GM21515 (cell line): ENCODE results near the gene CADPS.

ENCODE experiments used
- ATAC-seq: cut with Tn5 transposase; IDR thresholded peaks from one replicate; pipeline ENCODE4 v1.9.1; 2021; ENCODE audit not compliant: unreplicated experiment

CADPS gene

DNA sequence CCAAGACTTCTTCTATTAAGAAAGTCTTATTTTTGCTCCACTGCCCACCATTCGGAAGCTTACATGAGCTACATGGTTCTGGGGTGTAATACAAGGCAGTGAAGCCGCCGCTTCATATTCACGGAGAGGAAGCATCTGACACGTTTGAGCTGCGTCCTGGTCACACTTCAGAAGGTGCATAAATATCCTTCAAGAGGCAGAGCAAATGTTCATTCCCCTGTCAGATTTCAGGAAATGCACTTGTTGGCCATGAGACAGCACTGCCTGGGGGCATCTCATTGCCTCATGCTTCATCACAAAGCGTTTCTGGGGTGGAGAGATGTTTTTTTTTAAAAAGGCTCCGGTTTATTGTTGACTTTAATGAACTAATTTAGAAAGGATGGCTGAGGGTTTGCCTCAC, 119.9 kb downstream of the CADPS start:
- no peak for ATAC-seq

- no peak for ATAC-seq
These were observed 125.6 kb downstream of the CADPS start for GRCh38 chr3:62749657-62750056.

- ATAC-seq, result no peak
These were observed 126.1 kb downstream of the CADPS start for GRCh38 chr3:62749130-62749529.

- no peak for ATAC-seq
These were observed 137.8 kb downstream of the CADPS start for GRCh38 chr3:62737449-62737848.

DNA sequence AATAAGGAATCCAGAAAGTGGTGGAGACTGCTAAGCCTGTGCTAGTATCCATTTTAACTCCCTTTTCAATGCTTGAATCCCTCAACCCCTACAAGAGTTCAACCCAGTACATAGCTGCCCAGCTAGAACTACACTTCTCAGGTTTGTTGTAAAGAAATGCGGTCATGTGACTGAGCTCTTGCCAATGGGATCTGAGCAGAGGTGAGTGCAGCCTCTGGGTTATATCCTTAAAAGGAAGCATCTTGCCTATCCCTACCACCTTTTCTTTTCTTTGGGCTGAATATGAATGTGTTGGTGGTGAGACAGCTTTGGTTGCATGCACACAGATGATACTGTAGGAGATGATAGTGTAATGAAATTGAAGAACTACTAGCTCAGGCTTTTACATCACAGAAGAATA, 139.7 kb downstream of the CADPS start:
- ATAC-seq, result no peak

GRCh38 chr3:62732183-62732904, 142.9 kb downstream of the CADPS start:
- ATAC-seq, result no peak

GRCh38 chr3:62727981-62728380, 147.2 kb downstream of the CADPS start:
- no peak for ATAC-seq

DNA sequence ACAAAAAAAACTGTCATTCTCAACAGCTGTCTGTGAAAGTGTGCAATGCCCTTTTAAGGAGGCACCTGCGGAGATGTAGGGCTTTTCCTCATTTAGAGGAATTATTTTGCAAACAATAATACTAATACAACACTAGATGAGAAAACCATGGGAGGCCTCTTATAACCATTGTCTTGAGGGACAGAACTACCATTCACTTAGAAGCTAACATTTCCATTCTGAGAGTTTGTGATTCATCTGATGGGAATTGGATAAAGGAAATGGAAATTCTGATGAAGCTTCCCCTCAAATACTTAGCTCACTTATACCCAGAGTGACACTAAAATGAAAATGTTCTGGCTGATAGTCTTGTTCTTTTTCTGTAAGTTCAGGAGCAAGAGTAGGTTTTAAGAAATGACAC, 147.7 kb downstream of the CADPS start:
- ATAC-seq, result no peak

DNA sequence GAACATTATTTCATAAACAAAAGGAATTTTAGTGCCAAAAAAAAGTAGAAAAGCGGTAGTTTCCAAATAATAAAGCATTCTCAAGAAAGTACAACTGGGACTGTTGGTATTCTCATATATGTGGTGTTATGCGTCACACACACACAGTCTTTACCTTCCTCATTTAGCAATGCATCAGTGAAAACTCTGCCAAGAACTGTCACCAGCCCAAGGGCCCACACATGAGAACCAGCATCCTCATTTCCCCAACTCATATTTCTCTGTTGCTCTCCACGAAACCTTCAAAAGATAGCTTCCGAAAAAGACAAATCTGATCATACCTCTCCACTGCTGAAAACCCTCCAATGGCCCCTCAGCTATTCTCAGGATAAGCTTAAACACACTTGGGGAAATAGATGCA, 150.7 kb downstream of the CADPS start:
- ATAC-seq, result no peak

- ATAC-seq, result peak; percentile 34
These were observed 151.3 kb downstream of the CADPS start for GRCh38 chr3:62723914-62724217.

DNA sequence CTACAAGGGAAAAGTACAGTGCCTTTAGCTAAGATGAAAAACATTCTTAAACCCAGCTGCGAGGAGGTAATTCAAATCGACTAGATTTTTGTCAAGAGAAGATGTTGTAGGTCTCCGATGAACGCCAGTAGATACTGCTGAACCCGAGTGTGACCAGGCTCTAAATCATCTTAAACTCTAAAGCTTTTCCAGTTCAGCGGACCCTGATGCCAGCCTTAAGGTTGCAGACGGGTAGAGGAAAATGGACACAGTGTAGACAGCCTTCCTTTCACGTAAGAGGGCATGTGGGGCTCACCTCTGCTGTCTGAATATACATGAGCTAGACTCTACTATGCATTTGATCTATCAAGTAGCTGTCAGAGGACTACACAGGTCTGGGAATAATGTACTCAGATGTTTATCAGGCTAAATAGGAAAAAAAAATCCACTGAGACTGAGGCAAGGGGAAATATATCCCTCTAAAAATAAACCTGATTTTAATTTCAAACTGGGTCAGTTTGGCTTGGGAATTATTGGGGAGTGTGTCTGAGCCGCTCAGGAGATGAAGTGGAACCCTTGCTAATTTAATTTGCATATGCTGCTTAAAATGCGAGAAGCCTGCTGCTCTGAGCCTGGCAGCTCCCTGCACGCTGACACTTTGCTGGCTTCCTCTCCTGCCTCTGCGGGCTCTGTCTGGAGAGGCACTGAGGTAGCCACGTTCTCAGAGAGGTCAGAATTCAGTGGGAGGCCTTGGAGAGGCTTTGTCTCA, 151.9 kb downstream of the CADPS start:
- peak; percentile 58 for ATAC-seq

GRCh38 chr3:62722344-62722743, 152.9 kb downstream of the CADPS start:
- ATAC-seq, result no peak

DNA sequence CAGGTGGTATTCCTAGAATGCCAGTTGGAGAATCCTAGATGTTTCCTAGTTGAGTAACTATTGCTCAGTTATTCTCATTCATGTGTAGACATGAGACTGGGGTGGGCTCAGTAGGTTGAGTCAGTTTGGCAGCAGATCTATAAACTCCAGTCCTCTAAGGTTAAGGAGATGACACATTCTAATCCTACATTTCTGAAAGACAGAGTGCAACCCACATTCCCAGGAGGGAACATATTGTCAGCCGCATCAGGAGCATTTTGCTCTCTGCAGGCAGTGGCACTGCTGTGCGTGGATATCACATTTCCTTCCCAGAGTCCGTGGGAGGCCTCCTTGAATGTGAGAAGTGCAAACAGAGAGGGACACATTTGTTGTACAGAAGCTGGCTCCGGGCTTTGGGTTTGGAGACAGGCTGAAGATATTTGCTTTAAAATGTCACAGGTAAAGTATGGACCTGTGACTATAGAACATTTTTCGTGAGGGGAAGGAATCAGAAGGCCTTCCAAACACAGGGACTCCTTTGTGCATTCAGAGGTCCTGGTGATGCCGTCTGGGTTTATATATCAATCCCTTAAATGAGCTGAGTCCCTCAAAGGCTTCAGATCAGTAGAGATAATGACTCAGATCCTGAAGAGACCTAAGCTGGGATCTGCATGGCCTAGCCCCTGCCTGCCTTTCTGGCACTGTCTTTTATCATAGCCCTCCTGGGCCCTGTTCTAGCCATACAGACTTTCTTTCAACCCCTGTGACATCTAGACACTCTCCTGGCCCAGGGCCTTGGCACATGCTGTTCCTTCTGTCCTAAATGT, 156.5 kb downstream of the CADPS start:
- ATAC-seq, result no peak

DNA sequence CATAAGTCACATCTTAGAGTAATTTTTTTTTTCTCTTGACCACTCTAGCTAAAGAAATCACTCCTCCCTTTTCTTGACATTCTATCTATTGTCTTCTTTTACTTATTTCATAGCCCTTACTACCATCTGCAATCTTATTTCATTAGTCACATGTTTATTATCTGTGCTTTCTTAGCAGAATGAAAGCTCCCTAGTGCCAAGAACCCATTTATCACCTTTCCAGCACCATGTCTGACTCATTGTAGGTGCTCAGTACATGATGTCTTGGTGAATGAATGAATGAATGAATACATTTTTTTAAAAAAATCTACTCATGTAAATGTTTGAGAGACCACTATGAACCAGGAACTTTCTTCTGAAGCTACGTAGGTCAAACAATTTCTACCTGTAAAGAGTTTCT, 157.2 kb downstream of the CADPS start:
- ATAC-seq, result no peak

GRCh38 chr3:62712746-62713145, 162.5 kb downstream of the CADPS start:
- ATAC-seq, result no peak

- no peak for ATAC-seq
These were observed 164.5 kb downstream of the CADPS start for GRCh38 chr3:62710751-62711150.

GRCh38 chr3:62708638-62709373, 166.4 kb downstream of the CADPS start:
- ATAC-seq, result no peak

DNA sequence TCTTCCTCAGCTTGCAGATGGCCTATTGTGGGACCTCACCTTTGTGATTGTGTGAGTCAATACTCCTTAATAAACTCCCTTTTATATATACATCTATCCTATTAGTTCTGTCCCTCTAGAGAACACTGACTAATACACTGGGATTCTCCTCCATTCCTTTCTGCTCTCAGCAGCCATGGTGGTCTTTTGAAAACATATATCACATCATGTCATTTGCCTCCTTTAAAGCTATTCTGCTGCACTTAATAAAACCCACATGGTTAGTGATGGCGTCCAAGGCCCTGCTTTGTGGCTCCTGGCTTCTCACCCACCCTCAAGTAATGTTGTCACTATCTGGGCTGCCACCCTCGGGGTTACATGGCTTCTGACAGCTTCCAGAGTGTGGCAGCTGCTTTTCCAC, 169.5 kb downstream of the CADPS start:
- no peak for ATAC-seq

- no peak for ATAC-seq
These were observed 171.6 kb downstream of the CADPS start for GRCh38 chr3:62703451-62704167.

- no peak for ATAC-seq
These were observed 174.9 kb downstream of the CADPS start for GRCh38 chr3:62700357-62700756.

- no peak for ATAC-seq
These were observed 175.5 kb downstream of the CADPS start for GRCh38 chr3:62699728-62700127.
